Adrenal gland (tissue), 19 donors: ENCODE measurements around the gene HYCC2. TPM values are rescaled to one million over a fixed set of nuclear protein-coding genes. Genes with fewer than 3 reads are reported as not detected.

Experiments
- DNase-seq, 7 donors: peaks; one replicate each; pipeline ENCODE4 v3.0.0-alpha.2; 2019 to 2020
- H3K27ac ChIP-seq, 5 donors: fragments of 200-600 bp; sonication (generic) in 4 of 5; 1 replicate in 3 of 5; 2 replicates in 2 of 5; pipeline versions ENCODE4 v1.5.1 to v1.8.0; 2016 to 2020; ENCODE audit warnings: mild to moderate bottlenecking in 1 of 5
- H3K27me3 ChIP-seq: fragments of 200-600 bp; 2 replicates; pipeline ENCODE4 v1.8.0; 2021
- H3K36me3 ChIP-seq, 2 donors: fragments of 200-600 bp; replicated peaks in 1 of 2; 1 replicate in 1 of 2; 2 replicates in 1 of 2; pipeline versions ENCODE4 v1.5.1 to v1.8.0; 2018 to 2022
- H3K4me1 ChIP-seq, 2 donors: fragments of 200-600 bp; replicated peaks in 1 of 2; 1 replicate in 1 of 2; 2 replicates in 1 of 2; pipeline versions ENCODE4 v1.5.1 to v1.8.0; 2018 to 2021
- H3K4me3 ChIP-seq, 4 donors: fragments of 200-600 bp; sonication (generic) in 3 of 4; one replicate each; pipeline ENCODE4 v1.5.1; 2016 to 2018
- H3K9me3 ChIP-seq, 3 donors: fragments of 200-600 bp; sonication (generic) in 1 of 3; replicated peaks in 1 of 3; 1 replicate in 2 of 3; 2 replicates in 1 of 3; pipeline versions ENCODE4 v1.5.1 to v1.8.0; 2016 to 2021
- CTCF ChIP-seq, 6 experiments: fragments of 450-650 bp in 4 of 6; fragments of 200-600 bp in 2 of 6; sonication (generic) in 1 of 6; IDR thresholded peaks; 1 replicate in 5 of 6; 2 replicates in 1 of 6; pipeline versions ENCODE4 v1.5.1 to v1.8.0; 2016 to 2021; ENCODE audit warnings: antibody characterized with exemption in 6 of 6, mild to moderate bottlenecking in 2 of 6, moderate library complexity in 1 of 6
- POLR2A ChIP-seq, 2 donors: fragments of 450-650 bp; IDR thresholded peaks; one replicate each; pipeline ENCODE4 v1.6.1; 2017; ENCODE audit warnings: antibody characterized with exemption in 2 of 2, mild to moderate bottlenecking in 2 of 2, moderate library complexity in 1 of 2
- WGBS, 4 donors: extraction: QIAGEN DNeasy Blood & Tissue Kit in 2 of 4; methylation state at CpG; one replicate each; pipeline versions ENCODE4 v1.1.5 to v1.1.7; 2013 to 2017; 5-methylcytosine and 5-hydroxymethylcytosine counted together
- intact Hi-C, 2 donors: fragments of 100-400 bp; cut with DNase I; formaldehyde crosslinking; loops; one replicate each; pipeline versions ENCODE4 v1.14.1 to v1.15.0; 2022 to 2023
- long read RNA-seq, 10 donors: library from polyadenylated mRNA in 3 of 10; unstranded in 2 of 10; stranded (forward) in 1 of 10; transcript quantifications; one replicate each; pipeline ENCODE4 v2.0.0 and lab custom pipeline, GENCODE V29; 2021 to 2026
- polyA plus RNA-seq, 3 donors: library from polyadenylated mRNA; stranded (reverse); fragments of 200-250 nt in 2 of 3; fragments of 350-450 nt in 1 of 3; fragmentation: Illumina TruSeq in 1 of 3; extraction: RNeasy Lipid Tissue Mini Kit (QIAGEN cat#74804) in 1 of 3; gene quantifications; one replicate each; pipeline ENCODE4 v1.2.3, GENCODE V29; 2013 to 2014
- total RNA-seq, 9 donors: library from RNA; depleted of rRNA in 4 of 9; stranded (reverse); fragments of >200 nt in 4 of 9; fragments of 120-200 nt in 1 of 9; fragmentation: NEBNext Ultra II Directional in 1 of 9; extraction: Animal tissue kit (Norgen Biotek cat#: 25700) in 1 of 9; gene quantifications; one replicate each; pipeline versions ENCODE4 v1.1.0 to v1.2.4, GENCODE V29; 2013 to 2023
- donor health status: healthy with polysubstance abuse.
- donor health status: Bipolar disorder and iron deficiency.
- donor health status: DM: yes; HTN: yes; CAD: no.
- donor health status: DM: no; HTN: no; CAD: no.
- donor health status: DM: no; HTN: no; CAD: no.
- donor health status: DM: yes; HTN: yes; CAD: no.

HYCC2 gene
- total RNA-seq (10 to 100 TPM in 6 of 9 donors, 1 to 10 TPM in 3; 5.8 to 36.6 (median 22.2) TPM), polyA plus RNA-seq (10 to 100 TPM in 1 of 3 donors, 1 to 10 TPM in 2; 3.9 to 11.7 (median 8.7) TPM)
- long read RNA-seq, donor 1, full-length matches to known transcripts, result 1 of 1,035 reads
- long read RNA-seq, donor 1, partial matches to known transcripts, result 1,034 of 1,035 reads
- long read RNA-seq, donor 1, other reads (novel, unspliced or antisense), result 0 of 1,035 reads
- long read RNA-seq, donor 2, full-length matches to known transcripts, result 1 of 1 reads
- long read RNA-seq, donor 2, partial matches to known transcripts, result 0 of 1 reads
- long read RNA-seq, donor 2, other reads (novel, unspliced or antisense), result 0 of 1 reads
- long read RNA-seq, donor 3, full-length matches to known transcripts, result 1 of 479 reads
- long read RNA-seq, donor 3, partial matches to known transcripts, result 478 of 479 reads
- long read RNA-seq, donor 3, other reads (novel, unspliced or antisense), result 0 of 479 reads
- long read RNA-seq, donor 4, partial matches to known transcripts, result 0 of 1 reads
- long read RNA-seq, donor 4, other reads (novel, unspliced or antisense), result 1 of 1 reads
- long read RNA-seq, donor 5, full-length matches to known transcripts, result 5 of 9 reads
- long read RNA-seq, donor 5, partial matches to known transcripts, result 0 of 9 reads
- long read RNA-seq, donor 5, other reads (novel, unspliced or antisense), result 4 of 9 reads
- long read RNA-seq, donor 6, partial matches to known transcripts, result 0 of 3 reads
- long read RNA-seq, donor 6, other reads (novel, unspliced or antisense), result 3 of 3 reads
- long read RNA-seq, donor 7, full-length matches to known transcripts, result 1 of 1 reads
- long read RNA-seq, donor 7, partial matches to known transcripts, result 0 of 1 reads
- long read RNA-seq, donor 7, other reads (novel, unspliced or antisense), result 0 of 1 reads
- long read RNA-seq, donor 8, partial matches to known transcripts, result 261 of 572 reads
- long read RNA-seq, donor 8, other reads (novel, unspliced or antisense), result 311 of 572 reads
- long read RNA-seq, donor 9, result 0 reads
- long read RNA-seq, donor 10, result 0 reads

GRCh38 chr2:201071479-201072200, at the start of gene HYCC2, which contains the start of gene NDUFB3:
Gene HYCC2, minus strand, starts transcription at chr2:201071671. Its CDS starts 47,662 bp downstream, at chr2:201024009.
Gene NDUFB3, plus strand, starts transcription at chr2:201072001. Its CDS starts 6,882 bp downstream, at chr2:201078883.
- DNase-seq, result peak; percentile 92 to 97 (median 94)
- H3K9me3 ChIP-seq, result no peaks in the 10 kb centered on the region
- H3K27me3 ChIP-seq, result no peaks in the 10 kb centered on the region
- 0 to 1% (median 0%) methylated on average over 21 to 34 of the region's 34 CpGs for WGBS, 4 donors
- peak within 1 kb of the TSS; percentile 73 to 96 (median 82) for H3K27ac ChIP-seq
- TF ChIP-seq CTCF (IDR thresholded peaks at IDR 0.05), result peak in 4 of 6 experiments; percentile 10 to 39 (median 28)
- peak; percentile 31 to 87 for TF ChIP-seq POLR2A (IDR thresholded peaks at IDR 0.05)
- H3K4me1 ChIP-seq, result peaks cover 32 to 53% of the 10 kb centered on the region in 2 donors
- intact Hi-C loops, result loop anchor here (5.0 to 10.0 kb wide), 2 partner anchors 86 to 103 kb away; no protein-coding TSS in a partner anchor
- no peaks in the 10 kb centered on the region for H3K36me3 ChIP-seq
- H3K4me3 ChIP-seq, result peak within 1 kb of the TSS; percentile 81 to 98 (median 92)

- no peaks in the 10 kb centered on the region for H3K36me3 ChIP-seq
- no peaks in the 10 kb centered on the region for H3K9me3 ChIP-seq
- peak overlapping the region; percentile 98 to 100 (median 100) for H3K27ac ChIP-seq
- DNase-seq, result no peak
- intact Hi-C loops, result loop anchor here in 1 of 2 donors (5.0 kb wide), 1 partner anchor 38 kb away; no protein-coding TSS in a partner anchor
- TF ChIP-seq POLR2A (IDR thresholded peaks at IDR 0.05) (no peak), CTCF (IDR thresholded peaks at IDR 0.05) (no peak)
- H3K27me3 ChIP-seq, result no peaks in the 10 kb centered on the region
- H3K4me1 ChIP-seq, result peaks cover 33 to 53% of the 10 kb centered on the region in 2 donors
- peak overlapping the region; percentile 57 to 85 (median 64) for H3K4me3 ChIP-seq
- WGBS, 4 donors, result 7 to 14% (median 9%) methylated on average over 8 to 12 of the region's 12 CpGs
Observed at GRCh38 chr2:201118961-201119854, 47.7 kb upstream of the HYCC2 start.

GRCh38 chr2:201118121-201118960, 46.9 kb upstream of the HYCC2 start:
- Histone ChIP-seq H3K27me3 (no peaks in the 10 kb centered on the region), H3K9me3 (no peaks in the 10 kb centered on the region), H3K27ac (peak overlapping the region; percentile 98 to 100 (median 100)), H3K36me3 (no peaks in the 10 kb centered on the region), H3K4me3 (peak overlapping the region; percentile 57 to 85 (median 64)), H3K4me1 (peaks cover 33 to 44% of the 10 kb centered on the region in 2 donors)
- WGBS, 4 donors, result 0 to 1% (median 1%) methylated on average over 22 to 48 of the region's 48 CpGs
- peak; percentile 85 to 96 (median 93) for DNase-seq
- TF ChIP-seq POLR2A (IDR thresholded peaks at IDR 0.05), result peak in 1 of 2 donors; percentile 87
- peak in 5 of 6 experiments; percentile 5 to 48 (median 44) for TF ChIP-seq CTCF (IDR thresholded peaks at IDR 0.05)
- intact Hi-C loops, result loop anchor here in 1 of 2 donors (5.0 kb wide), 1 partner anchor 39 kb away; no protein-coding TSS in a partner anchor
